ENCODE data around the gene METAP2. TPM values are rescaled to one million over a fixed set of nuclear protein-coding genes. Genes with fewer than 3 reads are reported as not detected.

Gene METAP2
- total and polyA plus RNA-seq, 2 of the 8 experiments (the other 6 are each of a cell fraction or from before 2014, with no cell fraction given): 41.3 to 114 TPM

DNA sequence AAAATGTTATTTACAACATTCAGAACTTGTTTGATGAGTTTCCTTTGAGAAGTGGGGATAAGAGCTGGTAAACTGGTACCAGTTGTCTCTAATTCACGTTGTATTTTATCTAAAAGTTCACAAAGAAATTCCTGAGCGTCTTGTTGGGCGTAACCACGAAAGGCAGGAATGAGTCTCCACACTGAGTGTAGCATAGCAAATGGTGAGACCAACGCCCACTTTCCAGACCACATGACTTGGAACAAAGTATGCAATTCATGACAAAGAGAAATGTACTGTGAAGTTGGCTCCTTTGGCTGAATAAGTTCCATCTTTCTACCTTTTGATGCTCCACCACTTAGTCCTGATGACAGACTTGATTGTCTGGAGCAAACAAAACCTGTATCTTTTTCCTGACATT is 58.9 kb downstream of the METAP2 start (continued):
- no peak for TF ChIP-seq CHD7 (IDR thresholded peaks at IDR 0.05; ENCODE audit: insufficient replicate concordance, low read length)
- TF ChIP-seq HDAC6 (IDR thresholded peaks at IDR 0.05; ENCODE audit: low read depth, low read length): no peak
- no peak for TF ChIP-seq EP300 (IDR thresholded peaks at IDR 0.05; ENCODE audit: borderline replicate concordance in 1 of 2, low read depth in 2 of 2, low read length in 2 of 2)
- TF ChIP-seq, protein P1, sequence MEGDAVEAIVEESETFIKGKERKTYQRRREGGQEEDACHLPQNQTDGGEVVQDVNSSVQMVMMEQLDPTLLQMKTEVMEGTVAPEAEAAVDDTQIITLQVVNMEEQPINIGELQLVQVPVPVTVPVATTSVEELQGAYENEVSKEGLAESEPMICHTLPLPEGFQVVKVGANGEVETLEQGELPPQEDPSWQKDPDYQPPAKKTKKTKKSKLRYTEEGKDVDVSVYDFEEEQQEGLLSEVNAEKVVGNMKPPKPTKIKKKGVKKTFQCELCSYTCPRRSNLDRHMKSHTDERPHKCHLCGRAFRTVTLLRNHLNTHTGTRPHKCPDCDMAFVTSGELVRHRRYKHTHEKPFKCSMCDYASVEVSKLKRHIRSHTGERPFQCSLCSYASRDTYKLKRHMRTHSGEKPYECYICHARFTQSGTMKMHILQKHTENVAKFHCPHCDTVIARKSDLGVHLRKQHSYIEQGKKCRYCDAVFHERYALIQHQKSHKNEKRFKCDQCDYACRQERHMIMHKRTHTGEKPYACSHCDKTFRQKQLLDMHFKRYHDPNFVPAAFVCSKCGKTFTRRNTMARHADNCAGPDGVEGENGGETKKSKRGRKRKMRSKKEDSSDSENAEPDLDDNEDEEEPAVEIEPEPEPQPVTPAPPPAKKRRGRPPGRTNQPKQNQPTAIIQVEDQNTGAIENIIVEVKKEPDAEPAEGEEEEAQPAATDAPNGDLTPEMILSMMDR (IDR thresholded peaks at IDR 0.05; ENCODE audit: control extremely low read depth in 1 of 3, insufficient read depth in 1 of 3, low read depth in 1 of 3, low read length in 3 of 3): no peak

Measured in H1 (cell line).